HEK293 (cell line): ENCODE results near the gene OLFM3.

Source experiments
- CTCF ChIA-PET: fragments of 350-600 bp; formaldehyde crosslinking; extraction: SDS; loops from one replicate; lab custom pipeline; 2021; ENCODE audit warnings: antibody characterized with exemption; lab: Yijun Ruan, JAX
- POLR2A ChIA-PET: fragments of 300-600 bp; formaldehyde crosslinking; extraction: SDS; loops from one replicate; lab custom pipeline; 2020; ENCODE audit warnings: antibody characterized with exemption, inconsistent platforms; lab: Yijun Ruan, JAX
- H3K27ac ChIP-seq: fragments of 200-500 bp; sonication (Bioruptor generic); 2 replicates; pipeline ENCODE4 v1.5.1; 2014; ENCODE audit warnings: low read depth, low read length, control low read depth, inconsistent platforms; ENCODE audit errors: extremely low read depth
- H3K36me3 ChIP-seq, 2 experiments: fragments of 200-500 bp in 1 of 2; sonication (Bioruptor generic) in 1 of 2; 1 replicate in 1 of 2; 2 replicates in 1 of 2; pipeline ENCODE4 v1.5.1; 2014 to 2017; ENCODE audit warnings: inconsistent platforms in 2 of 2, low read length in 2 of 2; ENCODE audit not compliant: control insufficient read depth in 2 of 2, insufficient read depth in 1 of 2
- H3K4me1 ChIP-seq: fragments of 200-500 bp; sonication (Bioruptor generic); 2 replicates; pipeline ENCODE4 v1.5.1; 2014; ENCODE audit warnings: mild to moderate bottlenecking, low read length, inconsistent platforms; ENCODE audit not compliant: control insufficient read depth, insufficient read depth
- H3K4me3 ChIP-seq: 2 replicates; pipeline ENCODE4 v1.5.1; 2011; ENCODE audit warnings: low read depth, mild to moderate bottlenecking, control low read depth, low read length, moderate library complexity
- H3K9me3 ChIP-seq: fragments of 200-500 bp; sonication (Bioruptor generic); 2 replicates; pipeline ENCODE4 v1.5.1; 2014; ENCODE audit warnings: low read depth, low read length, inconsistent platforms; ENCODE audit not compliant: control insufficient read depth, insufficient read depth
- EGR2 ChIP-seq: fragments of 450-650 bp; formaldehyde crosslinking; IDR thresholded peaks from 2 replicates; pipeline ENCODE4 v1.5.1; 2016; ENCODE audit warnings: low read depth, missing biosample characterization, missing genetic modification characterization
- GLIS1 ChIP-seq: fragments of 450-650 bp; formaldehyde crosslinking; IDR thresholded peaks from 2 replicates; pipeline ENCODE4 v1.5.1; 2016; ENCODE audit warnings: missing biosample characterization, missing genetic modification characterization
- OSR2 ChIP-seq: fragments of 450-650 bp; formaldehyde crosslinking; IDR thresholded peaks from 2 replicates; pipeline ENCODE4 v1.5.1; 2016; ENCODE audit warnings: missing biosample characterization, missing genetic modification characterization
- RBAK ChIP-seq: fragments of 450-650 bp; formaldehyde crosslinking; IDR thresholded peaks from 2 replicates; pipeline ENCODE4 v1.5.1; 2016; ENCODE audit warnings: missing biosample characterization, missing genetic modification characterization
- REPIN1 ChIP-seq: fragments of 450-650 bp; formaldehyde crosslinking; IDR thresholded peaks from 2 replicates; pipeline ENCODE4 v1.5.1; 2017; ENCODE audit warnings: missing biosample characterization, missing genetic modification characterization, low read depth
- SP3 ChIP-seq: fragments of 450-650 bp; formaldehyde crosslinking; IDR thresholded peaks from 2 replicates; pipeline ENCODE4 v1.5.1; 2016; ENCODE audit warnings: missing biosample characterization, missing genetic modification characterization
- ZNF138 ChIP-seq: fragments of 450-650 bp; formaldehyde crosslinking; IDR thresholded peaks from 2 replicates; pipeline ENCODE4 v1.5.1; 2016; ENCODE audit warnings: missing biosample characterization, missing genetic modification characterization, borderline replicate concordance
- ZNF155 ChIP-seq: fragments of 450-650 bp; formaldehyde crosslinking; IDR thresholded peaks from 2 replicates; pipeline ENCODE4 v1.5.1; 2016; ENCODE audit warnings: missing biosample characterization, missing genetic modification characterization
- ZNF239 ChIP-seq: fragments of 450-650 bp; formaldehyde crosslinking; IDR thresholded peaks from 2 replicates; pipeline ENCODE4 v1.5.1; 2016; ENCODE audit warnings: missing biosample characterization, missing genetic modification characterization
- ZNF292 ChIP-seq: fragments of 450-650 bp; formaldehyde crosslinking; IDR thresholded peaks from 2 replicates; pipeline ENCODE4 v1.5.1; 2016; ENCODE audit warnings: low read depth, missing biosample characterization, missing genetic modification characterization, borderline replicate concordance
- ZNF302 ChIP-seq: fragments of 450-650 bp; formaldehyde crosslinking; IDR thresholded peaks from 2 replicates; pipeline ENCODE4 v1.5.1; 2016; ENCODE audit warnings: missing biosample characterization, missing genetic modification characterization, low read depth
- ZNF404 ChIP-seq: fragments of 450-650 bp; formaldehyde crosslinking; IDR thresholded peaks from 2 replicates; pipeline ENCODE4 v1.5.1; 2017; ENCODE audit warnings: missing biosample characterization, missing genetic modification characterization
- ZNF433 ChIP-seq: fragments of 450-650 bp; formaldehyde crosslinking; IDR thresholded peaks from 2 replicates; pipeline ENCODE4 v1.5.1; 2016; ENCODE audit warnings: missing biosample characterization, missing genetic modification characterization, low read depth
- ZNF48 ChIP-seq: fragments of 450-650 bp; formaldehyde crosslinking; IDR thresholded peaks from 2 replicates; pipeline ENCODE4 v1.5.1; 2016; ENCODE audit warnings: missing biosample characterization, missing genetic modification characterization
- ZNF510 ChIP-seq: fragments of 450-650 bp; formaldehyde crosslinking; IDR thresholded peaks from 2 replicates; pipeline ENCODE4 v1.5.1; 2018; ENCODE audit warnings: mild to moderate bottlenecking, missing genetic modification characterization, missing biosample characterization; ENCODE audit not compliant: insufficient replicate concordance
- ZNF521 ChIP-seq: fragments of 450-650 bp; formaldehyde crosslinking; IDR thresholded peaks from 2 replicates; pipeline ENCODE4 v1.5.1; 2017; ENCODE audit warnings: missing biosample characterization, mild to moderate bottlenecking, missing genetic modification characterization
- ZNF549 ChIP-seq: fragments of 450-650 bp; IDR thresholded peaks from 2 replicates; pipeline ENCODE4 v1.5.1; 2018; ENCODE audit warnings: missing biosample characterization, missing genetic modification characterization, mild to moderate bottlenecking, inconsistent platforms, moderate library complexity
- ZNF629 ChIP-seq: fragments of 450-650 bp; formaldehyde crosslinking; IDR thresholded peaks from 2 replicates; pipeline ENCODE4 v1.5.1; 2017; ENCODE audit warnings: missing biosample characterization, missing genetic modification characterization
- ZNF660 ChIP-seq: fragments of 450-650 bp; IDR thresholded peaks from 2 replicates; pipeline ENCODE4 v1.5.1; 2018; ENCODE audit warnings: missing biosample characterization, mild to moderate bottlenecking, missing genetic modification characterization
- ZNF776 ChIP-seq: fragments of 450-650 bp; formaldehyde crosslinking; IDR thresholded peaks from 2 replicates; pipeline ENCODE4 v1.5.0; 2017; ENCODE audit warnings: missing biosample characterization, missing genetic modification characterization, borderline replicate concordance
- ZNF843 ChIP-seq: fragments of 450-650 bp; formaldehyde crosslinking; IDR thresholded peaks from 2 replicates; pipeline ENCODE4 v1.5.1; 2016; ENCODE audit warnings: missing biosample characterization, missing genetic modification characterization
- ZXDB ChIP-seq: fragments of 450-650 bp; formaldehyde crosslinking; IDR thresholded peaks from 2 replicates; pipeline ENCODE4 v1.5.1; 2016; ENCODE audit warnings: missing biosample characterization, missing genetic modification characterization
- TF ChIP-seq, protein P1 (sequence below): fragments of 450-650 bp; IDR thresholded peaks from 2 replicates; pipeline ENCODE4 v1.5.1; 2018; ENCODE audit warnings: missing biosample characterization, mild to moderate bottlenecking, missing genetic modification characterization
- TF ChIP-seq, protein P2 (sequence below): fragments of 450-650 bp; formaldehyde crosslinking; IDR thresholded peaks from 2 replicates; pipeline ENCODE4 v1.5.1; 2016; ENCODE audit warnings: missing biosample characterization, missing genetic modification characterization
- TF ChIP-seq, protein P3 (sequence below): fragments of 450-650 bp; formaldehyde crosslinking; IDR thresholded peaks from 2 replicates; pipeline ENCODE4 v1.5.1; 2016; ENCODE audit warnings: missing biosample characterization, missing genetic modification characterization
- TF ChIP-seq, protein P4 (sequence below): fragments of 450-650 bp; formaldehyde crosslinking; IDR thresholded peaks from 2 replicates; pipeline ENCODE4 v1.5.1; 2016; ENCODE audit warnings: missing biosample characterization, missing genetic modification characterization
- TF ChIP-seq, protein P5 (sequence below): fragments of 450-650 bp; IDR thresholded peaks from 2 replicates; pipeline ENCODE4 v1.5.1; 2018; ENCODE audit warnings: missing biosample characterization, missing genetic modification characterization
- TF ChIP-seq, protein P6 (sequence below): fragments of 450-650 bp; formaldehyde crosslinking; IDR thresholded peaks from 2 replicates; pipeline ENCODE4 v1.5.1; 2016; ENCODE audit warnings: missing biosample characterization, missing genetic modification characterization

OLFM3 gene

DNA sequence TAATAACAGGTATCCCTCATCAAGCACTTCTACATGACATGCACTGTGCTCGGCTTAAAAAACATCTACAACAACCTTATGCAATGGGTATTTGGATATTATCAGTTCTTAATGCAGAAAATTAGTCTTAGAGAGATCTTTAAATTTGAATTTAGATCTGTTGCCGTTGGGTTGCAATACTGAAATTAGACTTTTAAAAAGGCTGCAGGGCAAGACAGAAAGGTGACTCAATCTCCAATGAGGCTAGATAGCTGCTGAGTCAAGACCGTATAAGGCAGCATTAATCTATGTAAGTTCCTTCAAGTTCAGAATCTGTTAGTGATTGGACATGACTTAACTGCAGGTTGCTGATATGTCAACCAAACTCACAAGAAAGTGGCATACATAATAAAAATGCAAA, 37.3 kb downstream of the OLFM3 start:
- no peak overlapping the region for H3K4me3 ChIP-seq
- TF ChIP-seq SP3 (tag by site-specific recombination) (no peak), ZNF239 (tag by site-specific recombination) (no peak), ZNF292 (tag by site-specific recombination) (no peak), ZNF629 (tag by site-specific recombination) (no peak), ZNF302 (tag by site-specific recombination) (no peak), ZNF776 (no peak), ZNF404 (tag by site-specific recombination) (no peak), ZNF843 (tag by site-specific recombination) (no peak), ZNF521 (no peak), EGR2 (tag by site-specific recombination) (no peak), ZNF433 (no peak), ZNF660 (no peak), OSR2 (tag by site-specific recombination) (no peak), REPIN1 (tag by site-specific recombination) (no peak), ZXDB (no peak)
- TF ChIP-seq, protein P1, sequence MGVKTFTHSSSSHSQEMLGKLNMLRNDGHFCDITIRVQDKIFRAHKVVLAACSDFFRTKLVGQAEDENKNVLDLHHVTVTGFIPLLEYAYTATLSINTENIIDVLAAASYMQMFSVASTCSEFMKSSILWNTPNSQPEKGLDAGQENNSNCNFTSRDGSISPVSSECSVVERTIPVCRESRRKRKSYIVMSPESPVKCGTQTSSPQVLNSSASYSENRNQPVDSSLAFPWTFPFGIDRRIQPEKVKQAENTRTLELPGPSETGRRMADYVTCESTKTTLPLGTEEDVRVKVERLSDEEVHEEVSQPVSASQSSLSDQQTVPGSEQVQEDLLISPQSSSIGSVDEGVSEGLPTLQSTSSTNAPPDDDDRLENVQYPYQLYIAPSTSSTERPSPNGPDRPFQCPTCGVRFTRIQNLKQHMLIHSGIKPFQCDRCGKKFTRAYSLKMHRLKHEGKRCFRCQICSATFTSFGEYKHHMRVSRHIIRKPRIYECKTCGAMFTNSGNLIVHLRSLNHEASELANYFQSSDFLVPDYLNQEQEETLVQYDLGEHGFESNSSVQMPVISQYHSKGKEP: no peak
- TF ChIP-seq, protein P2, sequence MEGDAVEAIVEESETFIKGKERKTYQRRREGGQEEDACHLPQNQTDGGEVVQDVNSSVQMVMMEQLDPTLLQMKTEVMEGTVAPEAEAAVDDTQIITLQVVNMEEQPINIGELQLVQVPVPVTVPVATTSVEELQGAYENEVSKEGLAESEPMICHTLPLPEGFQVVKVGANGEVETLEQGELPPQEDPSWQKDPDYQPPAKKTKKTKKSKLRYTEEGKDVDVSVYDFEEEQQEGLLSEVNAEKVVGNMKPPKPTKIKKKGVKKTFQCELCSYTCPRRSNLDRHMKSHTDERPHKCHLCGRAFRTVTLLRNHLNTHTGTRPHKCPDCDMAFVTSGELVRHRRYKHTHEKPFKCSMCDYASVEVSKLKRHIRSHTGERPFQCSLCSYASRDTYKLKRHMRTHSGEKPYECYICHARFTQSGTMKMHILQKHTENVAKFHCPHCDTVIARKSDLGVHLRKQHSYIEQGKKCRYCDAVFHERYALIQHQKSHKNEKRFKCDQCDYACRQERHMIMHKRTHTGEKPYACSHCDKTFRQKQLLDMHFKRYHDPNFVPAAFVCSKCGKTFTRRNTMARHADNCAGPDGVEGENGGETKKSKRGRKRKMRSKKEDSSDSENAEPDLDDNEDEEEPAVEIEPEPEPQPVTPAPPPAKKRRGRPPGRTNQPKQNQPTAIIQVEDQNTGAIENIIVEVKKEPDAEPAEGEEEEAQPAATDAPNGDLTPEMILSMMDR (tag by site-specific recombination): no peak
- TF ChIP-seq, protein P3, sequence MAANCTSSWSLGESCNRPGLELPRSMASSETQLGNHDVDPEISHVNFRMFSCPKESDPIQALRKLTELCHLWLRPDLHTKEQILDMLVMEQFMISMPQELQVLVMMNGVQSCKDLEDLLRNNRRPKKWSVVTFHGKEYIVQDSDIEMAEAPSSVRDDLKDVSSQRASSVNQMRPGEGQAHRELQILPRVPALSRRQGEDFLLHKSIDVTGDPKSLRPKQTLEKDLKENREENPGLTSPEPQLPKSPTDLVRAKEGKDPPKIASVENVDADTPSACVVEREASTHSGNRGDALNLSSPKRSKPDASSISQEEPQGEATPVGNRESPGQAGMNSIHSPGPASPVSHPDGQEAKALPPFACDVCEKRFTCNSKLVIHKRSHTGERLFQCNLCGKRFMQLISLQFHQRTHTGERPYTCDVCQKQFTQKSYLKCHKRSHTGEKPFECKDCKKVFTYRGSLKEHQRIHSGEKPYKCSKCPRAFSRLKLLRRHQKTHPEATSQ: no peak
- TF ChIP-seq, protein P4, sequence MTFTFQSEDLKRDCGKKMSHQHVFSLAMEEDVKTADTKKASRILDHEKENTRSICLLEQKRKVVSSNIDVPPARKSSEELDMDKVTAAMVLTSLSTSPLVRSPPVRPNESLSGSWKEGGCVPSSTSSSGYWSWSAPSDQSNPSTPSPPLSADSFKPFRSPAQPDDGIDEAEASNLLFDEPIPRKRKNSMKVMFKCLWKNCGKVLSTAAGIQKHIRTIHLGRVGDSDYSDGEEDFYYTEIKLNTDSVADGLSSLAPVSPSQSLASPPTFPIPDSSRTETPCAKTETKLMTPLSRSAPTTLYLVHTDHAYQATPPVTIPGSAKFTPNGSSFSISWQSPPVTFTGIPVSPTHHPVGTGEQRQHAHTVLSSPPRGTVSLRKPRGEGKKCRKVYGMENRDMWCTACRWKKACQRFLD (tag by site-specific recombination): no peak
- TF ChIP-seq, protein P5, sequence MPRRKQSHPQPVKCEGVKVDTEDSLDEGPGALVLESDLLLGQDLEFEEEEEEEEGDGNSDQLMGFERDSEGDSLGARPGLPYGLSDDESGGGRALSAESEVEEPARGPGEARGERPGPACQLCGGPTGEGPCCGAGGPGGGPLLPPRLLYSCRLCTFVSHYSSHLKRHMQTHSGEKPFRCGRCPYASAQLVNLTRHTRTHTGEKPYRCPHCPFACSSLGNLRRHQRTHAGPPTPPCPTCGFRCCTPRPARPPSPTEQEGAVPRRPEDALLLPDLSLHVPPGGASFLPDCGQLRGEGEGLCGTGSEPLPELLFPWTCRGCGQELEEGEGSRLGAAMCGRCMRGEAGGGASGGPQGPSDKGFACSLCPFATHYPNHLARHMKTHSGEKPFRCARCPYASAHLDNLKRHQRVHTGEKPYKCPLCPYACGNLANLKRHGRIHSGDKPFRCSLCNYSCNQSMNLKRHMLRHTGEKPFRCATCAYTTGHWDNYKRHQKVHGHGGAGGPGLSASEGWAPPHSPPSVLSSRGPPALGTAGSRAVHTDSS (tag by site-specific recombination): no peak
- CTCF ChIA-PET: no interaction called here
- H3K36me3 ChIP-seq: no peaks in the 10 kb centered on the region
- H3K9me3 ChIP-seq: no peaks in the 10 kb centered on the region
- H3K27ac ChIP-seq: no peak overlapping the region
- POLR2A ChIA-PET: no interaction called here
- no peaks in the 10 kb centered on the region for H3K4me1 ChIP-seq

DNA sequence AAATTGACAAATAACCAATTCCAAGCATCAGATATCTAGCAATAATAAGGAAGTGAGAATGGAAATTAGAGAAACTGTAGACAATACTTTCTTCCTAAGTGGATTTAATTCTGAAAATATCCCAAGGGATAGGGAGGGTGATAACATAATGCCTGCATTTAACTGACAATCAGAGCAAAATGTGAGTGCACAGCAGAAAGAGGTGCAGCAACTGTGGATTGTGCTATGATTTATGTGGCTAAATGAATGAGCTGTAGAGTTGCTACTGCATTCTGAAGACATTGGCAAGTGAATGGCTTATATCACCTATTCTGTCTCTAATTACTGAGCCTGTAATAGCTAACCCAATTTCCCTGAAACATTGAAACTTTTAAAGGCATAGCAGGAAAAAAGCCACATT, 39.0 kb downstream of the OLFM3 start:
- POLR2A ChIA-PET: no interaction called here
- H3K36me3 ChIP-seq: no peaks in the 10 kb centered on the region
- no peak for TF ChIP-seq ZNF510 (tag by site-specific recombination)
- no peak for TF ChIP-seq RBAK
- no peak for TF ChIP-seq GLIS1 (tag by site-specific recombination)
- no peak for TF ChIP-seq ZNF660
- no peak for TF ChIP-seq ZNF155 (tag by site-specific recombination)
- TF ChIP-seq ZNF138 (tag by site-specific recombination): no peak
- no peak for TF ChIP-seq ZNF549 (tag by site-specific recombination)
- TF ChIP-seq, protein P6, sequence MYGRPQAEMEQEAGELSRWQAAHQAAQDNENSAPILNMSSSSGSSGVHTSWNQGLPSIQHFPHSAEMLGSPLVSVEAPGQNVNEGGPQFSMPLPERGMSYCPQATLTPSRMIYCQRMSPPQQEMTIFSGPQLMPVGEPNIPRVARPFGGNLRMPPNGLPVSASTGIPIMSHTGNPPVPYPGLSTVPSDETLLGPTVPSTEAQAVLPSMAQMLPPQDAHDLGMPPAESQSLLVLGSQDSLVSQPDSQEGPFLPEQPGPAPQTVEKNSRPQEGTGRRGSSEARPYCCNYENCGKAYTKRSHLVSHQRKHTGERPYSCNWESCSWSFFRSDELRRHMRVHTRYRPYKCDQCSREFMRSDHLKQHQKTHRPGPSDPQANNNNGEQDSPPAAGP (tag by site-specific recombination): no peak
- TF ChIP-seq ZNF48: no peak

More for the DNA sequence above, 39.0 kb downstream of the OLFM3 start:
- Histone ChIP-seq H3K27ac (no peak overlapping the region), H3K4me3 (no peak overlapping the region), H3K9me3 (no peaks in the 10 kb centered on the region), H3K4me1 (no peaks in the 10 kb centered on the region)
- CTCF ChIA-PET: no interaction called here
